H1 (cell line): ENCODE results near the gene UQCC5.

Source experiments
- POLR2A ChIP-seq, 2 experiments: IDR thresholded peaks; 1 replicate in 1 of 2; 2 replicates in 1 of 2; pipeline ENCODE4 v1.6.1; 2011; ENCODE audit warnings: low read depth in 2 of 2, low read length in 2 of 2, mild to moderate bottlenecking in 2 of 2; ENCODE audit errors: control extremely low read depth in 1 of 2
- TAF1 ChIP-seq: IDR thresholded peaks from 2 replicates; pipeline ENCODE4 v1.6.1; 2011; ENCODE audit warnings: mild to moderate bottlenecking, low read depth, low read length

- TF ChIP-seq TAF1 (no peak), POLR2A (IDR thresholded peaks at IDR 0.05; ENCODE audit: control extremely low read depth in 1 of 2, low read depth in 2 of 2, low read length in 2 of 2) (no peak)
Measured at GRCh38 chr3:52558436-52558835, 22.0 kb downstream of the UQCC5 start.
